ENCODE measurements around the gene DOK7. TPM values are rescaled to one million over a fixed set of nuclear protein-coding genes. Genes with fewer than 3 reads are reported as not detected.
A peak's percentile ranks its signal among the peaks of the same experiment; 100 is the strongest.

DOK7 gene
- polyA plus RNA-seq, 3 donors: not detected

- H3K36me3 ChIP-seq (replicated peaks in 1 of 2; ENCODE audit: control insufficient read depth in 1 of 2, insufficient read depth in 2 of 2, low read length in 2 of 2): no peaks in the 10 kb centered on the region
- H3K79me2 ChIP-seq (ENCODE audit: insufficient read depth, low read length): no peaks in the 10 kb centered on the region
- H3K4me3 Mint-ChIP-seq: peak overlapping the region in 1 of 2 donors; percentile 60
- H3K36me3 Mint-ChIP-seq: no peaks in the 10 kb centered on the region
- no peak overlapping the region for H2AFZ ChIP-seq (ENCODE audit: insufficient read depth, low read depth, low read length, poor library complexity, severe bottlenecking)
- 88% methylated on average over 13 of the region's 15 CpGs for WGBS (ENCODE audit: insufficient coverage)
- intact Hi-C loops (cut with micrococcal nuclease): no loop called here
- DNase-seq: no peak
- no peak overlapping the region for H3K9ac ChIP-seq (ENCODE audit: insufficient read depth, low read length, poor library complexity, severe bottlenecking)
- peaks cover 0 to 4% of the 10 kb centered on the region in 2 donors for H3K4me1 ChIP-seq (ENCODE audit: control insufficient read depth in 1 of 2, insufficient read depth in 2 of 2, low read length in 2 of 2)
- peaks cover 7 to 32% of the 10 kb centered on the region in 2 donors for H3K27me3 ChIP-seq (ENCODE audit: control insufficient read depth in 2 of 2, insufficient read depth in 2 of 2, low read length in 2 of 2)
- peaks cover 2% of the 10 kb centered on the region for H3K4me1 Mint-ChIP-seq
- peaks cover 0 to 8% (median 3%) of the 10 kb centered on the region in 7 donors for H3K9me3 Mint-ChIP-seq
- H3K4me3 ChIP-seq (replicated peaks in 1 of 3; ENCODE audit: low read depth in 2 of 3, low read length in 3 of 3): no peak overlapping the region
- no peak overlapping the region for H3K27ac Mint-ChIP-seq
- no peaks in the 10 kb centered on the region for H4K20me1 ChIP-seq (ENCODE audit: insufficient read depth, low read length)
- peaks cover 6 to 10% of the 10 kb centered on the region in 2 donors for H3K9me3 ChIP-seq (replicated peaks in 1 of 2; ENCODE audit: control insufficient read depth in 1 of 2, insufficient read depth in 1 of 2, low read length in 2 of 2)
- TF ChIP-seq CTCF (IDR thresholded peaks at IDR 0.05): no peak
- H3K4me2 ChIP-seq (replicated peaks; ENCODE audit: extremely low read depth, low read length, poor library complexity, severe bottlenecking): no peak overlapping the region
- H3K27me3 Mint-ChIP-seq (ENCODE audit: low read depth in 3 of 3): peaks cover 18 to 37% (median 37%) of the 10 kb centered on the region in 3 donors
- H3K27ac ChIP-seq (ENCODE audit: low read depth in 1 of 2, low read length in 2 of 2): no peak overlapping the region
These were observed 1.3 kb downstream of the DOK7 start for GRCh38 chr4:3464349-3464905.

GRCh38 chr4:3464911-3465697 is 2.0 kb downstream of the DOK7 start:
- Histone ChIP-seq H3K4me1 (ENCODE audit: control insufficient read depth in 1 of 2, insufficient read depth in 2 of 2, low read length in 2 of 2) (peaks cover 0 to 4% of the 10 kb centered on the region in 2 donors), H3K4me3 (replicated peaks in 1 of 3; ENCODE audit: low read depth in 2 of 3, low read length in 3 of 3) (no peak overlapping the region), H3K79me2 (ENCODE audit: insufficient read depth, low read length) (no peaks in the 10 kb centered on the region), H4K20me1 (ENCODE audit: insufficient read depth, low read length) (no peaks in the 10 kb centered on the region), H3K36me3 (replicated peaks in 1 of 2; ENCODE audit: control insufficient read depth in 1 of 2, insufficient read depth in 2 of 2, low read length in 2 of 2) (no peaks in the 10 kb centered on the region), H3K4me2 (replicated peaks; ENCODE audit: extremely low read depth, low read length, poor library complexity, severe bottlenecking) (no peak overlapping the region), H3K27me3 (ENCODE audit: control insufficient read depth in 2 of 2, insufficient read depth in 2 of 2, low read length in 2 of 2) (peaks cover 7 to 32% of the 10 kb centered on the region in 2 donors), H3K9ac (ENCODE audit: insufficient read depth, low read length, poor library complexity, severe bottlenecking) (no peak overlapping the region), H2AFZ (ENCODE audit: insufficient read depth, low read depth, low read length, poor library complexity, severe bottlenecking) (no peak overlapping the region), H3K27ac (ENCODE audit: low read depth in 1 of 2, low read length in 2 of 2) (no peak overlapping the region), H3K9me3 (replicated peaks in 1 of 2; ENCODE audit: control insufficient read depth in 1 of 2, insufficient read depth in 1 of 2, low read length in 2 of 2) (peaks cover 6 to 10% of the 10 kb centered on the region in 2 donors)
- no peak for DNase-seq
- Mint-ChIP-seq H3K4me3 (no peak overlapping the region), H3K4me1 (peaks cover 2% of the 10 kb centered on the region), H3K36me3 (no peaks in the 10 kb centered on the region), H3K9me3 (peaks cover 0 to 5% (median 3%) of the 10 kb centered on the region in 7 donors), H3K27me3 (ENCODE audit: low read depth in 3 of 3) (peaks cover 18 to 37% (median 34%) of the 10 kb centered on the region in 3 donors), H3K27ac (no peak overlapping the region)
- intact Hi-C loops (cut with micrococcal nuclease): no loop called here
- WGBS (ENCODE audit: insufficient coverage): 97% methylated on average over 15 of the region's 21 CpGs
- TF ChIP-seq CTCF (IDR thresholded peaks at IDR 0.05): no peak

Data from CD14-positive monocyte (primary cell).